DOHH2 (cell line): ENCODE results near the gene FASN.

Experiments used
- EZH2phosphoT487 ChIP-seq: fragments of 200-600 bp; sonication (generic); IDR thresholded peaks from 2 replicates; pipeline ENCODE4 v1.6.1; 2017; ENCODE audit warnings: borderline replicate concordance, mild to moderate bottlenecking, antibody characterized with exemption, low read length, moderate library complexity, mixed read lengths
- TF ChIP-seq, protein P1 (sequence below): fragments of 200-600 bp; sonication (generic); IDR thresholded peaks from one replicate; pipeline ENCODE4 v1.5.1; 2014; ENCODE audit warnings: antibody characterized with exemption, mild to moderate bottlenecking, low read depth, low read length; ENCODE audit not compliant: poor library complexity, severe bottlenecking

DNA sequence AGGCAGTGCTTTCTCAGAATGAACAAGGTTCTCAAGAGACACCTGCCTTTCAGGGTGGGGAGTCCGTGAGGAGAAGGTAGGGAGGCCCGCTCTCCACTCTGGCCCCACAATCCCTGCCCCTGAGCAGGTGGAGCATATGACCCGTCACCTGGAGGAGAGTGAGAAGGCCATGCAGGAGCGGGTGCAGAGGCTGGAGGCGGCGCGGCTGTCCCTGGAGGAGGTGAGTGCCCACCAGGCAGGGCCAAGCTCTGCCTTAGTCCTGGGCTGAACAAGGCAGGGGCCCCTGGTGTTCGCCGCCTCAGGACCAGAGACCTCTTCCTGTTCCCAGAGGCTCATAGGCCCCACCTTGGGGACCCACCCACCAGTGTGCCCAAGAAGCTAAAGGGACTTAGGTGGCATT, 69.1 kb downstream of the FASN start:
- TF ChIP-seq, protein P1, sequence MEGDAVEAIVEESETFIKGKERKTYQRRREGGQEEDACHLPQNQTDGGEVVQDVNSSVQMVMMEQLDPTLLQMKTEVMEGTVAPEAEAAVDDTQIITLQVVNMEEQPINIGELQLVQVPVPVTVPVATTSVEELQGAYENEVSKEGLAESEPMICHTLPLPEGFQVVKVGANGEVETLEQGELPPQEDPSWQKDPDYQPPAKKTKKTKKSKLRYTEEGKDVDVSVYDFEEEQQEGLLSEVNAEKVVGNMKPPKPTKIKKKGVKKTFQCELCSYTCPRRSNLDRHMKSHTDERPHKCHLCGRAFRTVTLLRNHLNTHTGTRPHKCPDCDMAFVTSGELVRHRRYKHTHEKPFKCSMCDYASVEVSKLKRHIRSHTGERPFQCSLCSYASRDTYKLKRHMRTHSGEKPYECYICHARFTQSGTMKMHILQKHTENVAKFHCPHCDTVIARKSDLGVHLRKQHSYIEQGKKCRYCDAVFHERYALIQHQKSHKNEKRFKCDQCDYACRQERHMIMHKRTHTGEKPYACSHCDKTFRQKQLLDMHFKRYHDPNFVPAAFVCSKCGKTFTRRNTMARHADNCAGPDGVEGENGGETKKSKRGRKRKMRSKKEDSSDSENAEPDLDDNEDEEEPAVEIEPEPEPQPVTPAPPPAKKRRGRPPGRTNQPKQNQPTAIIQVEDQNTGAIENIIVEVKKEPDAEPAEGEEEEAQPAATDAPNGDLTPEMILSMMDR: no peak
- no peak for TF ChIP-seq EZH2phosphoT487
